Activated effector memory CD4-positive, alpha-beta T cell treated with anti-CD3 and anti-CD28 coated beads, Interleukin-2, amount 50 U/mL, for 16 hours (primary cell): Measurements from ENCODE around the gene C17orf78.
"Not testable (repeated sequence)": the region's sequence is repeated elsewhere in the genome, so short reads cannot be mapped to it uniquely, and the experiment has no call there.

ENCODE experiments used
- DNase-seq: peaks from one replicate; pipeline ENCODE4 v3.0.0-alpha.2; 2020

Gene C17orf78

DNA sequence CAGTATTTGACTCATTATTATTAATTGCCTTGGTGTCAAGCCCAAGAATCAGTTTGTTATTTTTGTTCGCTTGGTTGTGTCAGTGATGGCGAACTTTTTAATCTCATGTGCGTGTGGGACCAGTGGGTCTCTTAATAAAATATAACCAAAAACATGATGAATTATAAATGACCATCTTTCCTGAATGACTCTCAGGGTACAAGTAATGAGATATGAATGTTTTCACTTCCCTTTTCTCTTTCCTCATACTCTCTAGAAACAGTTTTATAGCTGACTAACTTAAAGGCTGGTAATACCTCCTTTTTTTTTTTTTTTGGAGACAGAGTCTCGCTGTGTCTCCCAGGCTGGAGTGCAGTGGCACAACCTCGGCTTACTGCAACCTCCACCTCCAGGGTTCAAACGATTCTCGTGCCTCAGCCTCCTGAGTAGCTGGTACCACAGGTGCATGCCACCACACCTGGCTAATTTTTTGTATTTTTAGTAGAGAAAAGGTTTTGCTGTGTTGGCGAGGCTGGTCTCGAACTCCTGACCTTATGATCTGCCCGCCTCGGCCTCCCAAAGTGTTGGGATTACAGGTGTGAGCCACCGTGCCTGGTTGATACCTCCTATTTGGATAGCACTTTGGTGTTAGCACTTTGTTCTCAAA, 65.7 kb downstream of the C17orf78 start:
- not testable (repeated sequence) for DNase-seq
